Measurements from ENCODE around the gene SNX4.
"Not testable (repeated sequence)": the region's sequence is repeated elsewhere in the genome, so short reads cannot be mapped to it uniquely, and the experiment has no call there.

Gene SNX4

DNA sequence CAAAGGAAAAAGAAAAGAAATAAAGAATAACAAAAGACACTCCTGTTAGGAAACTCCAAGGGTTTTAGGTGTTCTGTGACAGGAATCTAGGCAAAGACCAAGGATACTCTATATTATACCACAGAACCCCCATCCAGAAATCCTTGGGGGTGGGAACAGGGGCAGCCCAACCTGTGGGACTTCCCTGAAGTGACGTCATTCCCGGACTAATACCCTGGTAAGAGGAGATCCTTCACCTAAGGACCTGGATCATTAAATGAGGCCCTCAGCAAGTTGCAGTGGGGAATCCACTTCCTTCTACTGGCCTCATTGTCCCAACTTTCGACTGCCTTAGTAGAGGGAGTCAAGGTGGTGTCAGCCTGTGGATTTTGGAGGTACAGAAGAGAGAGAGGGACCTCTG is 103.8 kb downstream of the SNX4 start:
- no peak overlapping the region for H3K9ac ChIP-seq (ENCODE audit: low read depth, low read length)
- no peak overlapping the region for H3K27ac ChIP-seq (ENCODE audit: low read length)
- H3K4me2 ChIP-seq (ENCODE audit: insufficient read depth, low read length), result no peak overlapping the region
- H2AFZ ChIP-seq (ENCODE audit: low read depth, low read length), result no peak overlapping the region
- no peaks in the 10 kb centered on the region for H3K79me2 ChIP-seq (ENCODE audit: insufficient read depth, low read length)
- no peaks in the 10 kb centered on the region for H3K36me3 ChIP-seq (ENCODE audit: insufficient read depth, low read length)
- no peaks in the 10 kb centered on the region for H3K9me3 ChIP-seq (ENCODE audit: insufficient read depth, low read length, severe bottlenecking)
- no peaks in the 10 kb centered on the region for H3K4me1 ChIP-seq (ENCODE audit: insufficient read depth, low read length)
- DNase-seq (no peak), ATAC-seq (ENCODE audit: insufficient read depth, low read depth) (no peak)
- H3K4me3 ChIP-seq (ENCODE audit: low read depth in 1 of 2, low read length in 2 of 2), result no peak overlapping the region
- no peaks in the 10 kb centered on the region for H4K20me1 ChIP-seq (ENCODE audit: insufficient read depth, low read length)
- H3K27me3 ChIP-seq (ENCODE audit: insufficient read depth, low read length, poor library complexity), result peaks cover 6% of the 10 kb centered on the region
- TF ChIP-seq EZH2 (IDR thresholded peaks at IDR 0.05; ENCODE audit: borderline replicate concordance, low read depth, low read length, severe bottlenecking), result no peak
- TF ChIP-seq, protein P1, sequence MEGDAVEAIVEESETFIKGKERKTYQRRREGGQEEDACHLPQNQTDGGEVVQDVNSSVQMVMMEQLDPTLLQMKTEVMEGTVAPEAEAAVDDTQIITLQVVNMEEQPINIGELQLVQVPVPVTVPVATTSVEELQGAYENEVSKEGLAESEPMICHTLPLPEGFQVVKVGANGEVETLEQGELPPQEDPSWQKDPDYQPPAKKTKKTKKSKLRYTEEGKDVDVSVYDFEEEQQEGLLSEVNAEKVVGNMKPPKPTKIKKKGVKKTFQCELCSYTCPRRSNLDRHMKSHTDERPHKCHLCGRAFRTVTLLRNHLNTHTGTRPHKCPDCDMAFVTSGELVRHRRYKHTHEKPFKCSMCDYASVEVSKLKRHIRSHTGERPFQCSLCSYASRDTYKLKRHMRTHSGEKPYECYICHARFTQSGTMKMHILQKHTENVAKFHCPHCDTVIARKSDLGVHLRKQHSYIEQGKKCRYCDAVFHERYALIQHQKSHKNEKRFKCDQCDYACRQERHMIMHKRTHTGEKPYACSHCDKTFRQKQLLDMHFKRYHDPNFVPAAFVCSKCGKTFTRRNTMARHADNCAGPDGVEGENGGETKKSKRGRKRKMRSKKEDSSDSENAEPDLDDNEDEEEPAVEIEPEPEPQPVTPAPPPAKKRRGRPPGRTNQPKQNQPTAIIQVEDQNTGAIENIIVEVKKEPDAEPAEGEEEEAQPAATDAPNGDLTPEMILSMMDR (IDR thresholded peaks at IDR 0.05; ENCODE audit: borderline replicate concordance, extremely low read depth, low read length, poor library complexity, severe bottlenecking), result no peak

DNA sequence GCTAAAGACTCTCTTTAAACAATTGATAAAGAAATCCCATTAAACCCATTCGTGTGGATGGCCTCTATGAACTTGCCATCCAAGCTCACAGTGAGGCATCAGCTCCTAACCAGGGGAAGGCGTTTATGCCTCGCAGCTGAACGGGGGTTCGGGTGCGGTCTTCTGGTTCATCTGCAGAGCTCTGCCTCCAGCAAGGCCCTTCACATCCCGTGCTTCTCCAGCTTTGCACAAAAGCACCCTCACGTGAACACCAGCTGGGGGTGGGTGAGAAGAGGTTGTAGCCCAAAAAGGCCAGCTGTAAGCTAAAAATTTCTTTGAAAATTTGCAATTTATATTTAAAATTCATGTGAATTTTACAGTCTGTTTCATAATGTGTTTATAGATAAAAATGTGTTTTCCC is 105.3 kb downstream of the SNX4 start:
- Histone ChIP-seq H2AFZ (ENCODE audit: low read depth, low read length) (no peak overlapping the region), H3K36me3 (ENCODE audit: insufficient read depth, low read length) (no peaks in the 10 kb centered on the region), H4K20me1 (ENCODE audit: insufficient read depth, low read length) (no peaks in the 10 kb centered on the region), H3K9me3 (ENCODE audit: insufficient read depth, low read length, severe bottlenecking) (no peaks in the 10 kb centered on the region), H3K27ac (ENCODE audit: low read length) (no peak overlapping the region), H3K4me2 (ENCODE audit: insufficient read depth, low read length) (no peak overlapping the region), H3K9ac (ENCODE audit: low read depth, low read length) (no peak overlapping the region), H3K4me1 (ENCODE audit: insufficient read depth, low read length) (no peaks in the 10 kb centered on the region), H3K27me3 (ENCODE audit: insufficient read depth, low read length, poor library complexity) (peaks cover 6% of the 10 kb centered on the region), H3K4me3 (ENCODE audit: low read depth in 1 of 2, low read length in 2 of 2) (no peak overlapping the region), H3K79me2 (ENCODE audit: insufficient read depth, low read length) (no peaks in the 10 kb centered on the region)
- no peak for ATAC-seq (ENCODE audit: insufficient read depth, low read depth)
- no peak for DNase-seq
- TF ChIP-seq, protein P1 (IDR thresholded peaks at IDR 0.05; ENCODE audit: borderline replicate concordance, extremely low read depth, low read length, poor library complexity, severe bottlenecking), result no peak
- TF ChIP-seq EZH2 (IDR thresholded peaks at IDR 0.05; ENCODE audit: borderline replicate concordance, low read depth, low read length, severe bottlenecking), result no peak

DNA sequence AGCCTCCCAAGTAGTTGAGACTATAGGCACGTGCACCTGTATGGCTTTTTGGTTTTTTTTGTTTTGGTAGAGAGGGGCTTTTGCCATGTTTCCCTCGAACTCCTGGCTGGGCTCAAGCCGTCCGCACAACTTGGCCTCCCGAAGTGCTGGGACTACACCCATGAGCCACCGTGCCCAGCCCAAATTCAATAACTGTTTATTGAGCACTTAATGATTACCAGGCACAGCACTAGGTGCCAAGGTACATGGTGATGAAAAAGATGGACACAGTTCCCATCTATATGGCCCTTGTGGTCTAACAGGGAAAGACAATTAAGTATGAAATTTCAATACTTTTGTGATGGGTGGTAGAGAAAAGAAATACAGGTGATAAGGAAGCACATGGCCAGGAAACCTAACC is 109.1 kb downstream of the SNX4 start:
- ATAC-seq (ENCODE audit: insufficient read depth, low read depth) (no peak), DNase-seq (no peak)
- Histone ChIP-seq H3K27me3 (ENCODE audit: insufficient read depth, low read length, poor library complexity) (peaks cover 6% of the 10 kb centered on the region), H2AFZ (ENCODE audit: low read depth, low read length) (no peak overlapping the region), H3K79me2 (ENCODE audit: insufficient read depth, low read length) (no peaks in the 10 kb centered on the region), H3K4me1 (ENCODE audit: insufficient read depth, low read length) (no peaks in the 10 kb centered on the region), H3K27ac (ENCODE audit: low read length) (no peak overlapping the region), H3K9me3 (ENCODE audit: insufficient read depth, low read length, severe bottlenecking) (no peaks in the 10 kb centered on the region), H4K20me1 (ENCODE audit: insufficient read depth, low read length) (no peaks in the 10 kb centered on the region), H3K4me2 (ENCODE audit: insufficient read depth, low read length) (no peak overlapping the region), H3K9ac (ENCODE audit: low read depth, low read length) (no peak overlapping the region), H3K4me3 (ENCODE audit: low read depth in 1 of 2, low read length in 2 of 2) (no peak overlapping the region), H3K36me3 (ENCODE audit: insufficient read depth, low read length) (no peaks in the 10 kb centered on the region)
- TF ChIP-seq EZH2 (IDR thresholded peaks at IDR 0.05; ENCODE audit: borderline replicate concordance, low read depth, low read length, severe bottlenecking), result no peak
- TF ChIP-seq, protein P1 (IDR thresholded peaks at IDR 0.05; ENCODE audit: borderline replicate concordance, extremely low read depth, low read length, poor library complexity, severe bottlenecking), result no peak

DNA sequence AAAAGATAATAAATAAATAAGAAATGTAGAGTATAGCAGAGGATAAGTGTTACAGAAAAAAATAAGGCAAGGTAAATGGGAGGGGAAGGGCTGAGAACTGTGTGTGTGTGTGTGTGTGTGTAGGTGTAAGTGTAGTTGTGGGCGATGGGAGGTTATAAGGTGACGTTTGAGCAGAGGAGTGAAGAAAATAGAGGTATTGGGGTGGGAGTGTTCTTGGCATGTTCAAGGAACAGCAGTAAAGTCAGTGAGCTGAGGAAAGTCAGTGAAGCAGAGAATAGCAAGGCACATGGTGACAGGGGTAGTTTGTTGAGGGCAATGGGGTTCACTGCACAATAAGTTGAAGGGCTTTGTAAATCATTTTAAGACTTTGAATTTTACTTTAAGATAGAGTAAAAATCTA is 113.9 kb downstream of the SNX4 start:
- H3K4me2 ChIP-seq (ENCODE audit: insufficient read depth, low read length), result no peak overlapping the region
- no peaks in the 10 kb centered on the region for H4K20me1 ChIP-seq (ENCODE audit: insufficient read depth, low read length)
- TF ChIP-seq, protein P1 (IDR thresholded peaks at IDR 0.05; ENCODE audit: borderline replicate concordance, extremely low read depth, low read length, poor library complexity, severe bottlenecking), result no peak
- no peak for TF ChIP-seq EZH2 (IDR thresholded peaks at IDR 0.05; ENCODE audit: borderline replicate concordance, low read depth, low read length, severe bottlenecking)
- DNase-seq, result no peak
- no peak for ATAC-seq (ENCODE audit: insufficient read depth, low read depth)
- no peaks in the 10 kb centered on the region for H3K79me2 ChIP-seq (ENCODE audit: insufficient read depth, low read length)
- H3K9me3 ChIP-seq (ENCODE audit: insufficient read depth, low read length, severe bottlenecking), result no peaks in the 10 kb centered on the region
- H3K4me1 ChIP-seq (ENCODE audit: insufficient read depth, low read length), result no peaks in the 10 kb centered on the region
- H3K27me3 ChIP-seq (ENCODE audit: insufficient read depth, low read length, poor library complexity), result no peaks in the 10 kb centered on the region
- no peak overlapping the region for H3K9ac ChIP-seq (ENCODE audit: low read depth, low read length)
- H2AFZ ChIP-seq (ENCODE audit: low read depth, low read length), result no peak overlapping the region
- no peak overlapping the region for H3K4me3 ChIP-seq (ENCODE audit: low read depth in 1 of 2, low read length in 2 of 2)
- no peaks in the 10 kb centered on the region for H3K36me3 ChIP-seq (ENCODE audit: insufficient read depth, low read length)
- no peak overlapping the region for H3K27ac ChIP-seq (ENCODE audit: low read length)

DNA sequence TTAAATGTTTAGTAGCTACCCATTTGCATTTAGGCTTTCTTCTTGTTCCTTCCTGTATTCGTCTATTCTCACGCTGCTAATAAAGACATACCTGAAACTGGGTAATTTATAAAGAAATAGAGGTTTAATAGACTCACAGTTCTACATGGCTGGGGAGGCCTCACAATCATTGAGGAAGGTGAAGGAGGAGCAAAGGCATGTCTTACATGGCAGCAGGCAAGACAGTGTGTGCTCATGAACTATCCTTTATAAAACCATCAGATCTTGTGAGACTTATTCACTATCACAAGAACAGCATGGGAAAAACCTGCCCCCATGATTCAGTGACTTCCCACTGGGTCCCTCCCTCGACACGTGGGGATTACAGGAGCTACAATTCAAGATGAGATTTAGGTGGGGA is 114.5 kb downstream of the SNX4 start:
- not testable (repeated sequence) for H4K20me1 ChIP-seq (ENCODE audit: insufficient read depth, low read length); H2AFZ ChIP-seq (ENCODE audit: low read depth, low read length); H3K4me2 ChIP-seq (ENCODE audit: insufficient read depth, low read length); H3K27ac ChIP-seq (ENCODE audit: low read length); H3K9me3 ChIP-seq (ENCODE audit: insufficient read depth, low read length, severe bottlenecking); H3K4me3 ChIP-seq (ENCODE audit: low read depth in 1 of 2, low read length in 2 of 2); H3K36me3 ChIP-seq (ENCODE audit: insufficient read depth, low read length); H3K9ac ChIP-seq (ENCODE audit: low read depth, low read length); H3K4me1 ChIP-seq (ENCODE audit: insufficient read depth, low read length); H3K79me2 ChIP-seq (ENCODE audit: insufficient read depth, low read length); ATAC-seq (ENCODE audit: insufficient read depth, low read depth); DNase-seq; H3K27me3 ChIP-seq (ENCODE audit: insufficient read depth, low read length, poor library complexity)
